RWPE2 (cell line): ENCODE data around the gene AKAP13.

Experiments used
- ATAC-seq: fragments of 200-7000 bp; cut with Tn5 transposase; 3 replicates; pipeline ENCODE4 v1.9.1; 2021; ENCODE audit warnings: low read depth
- DNase-seq: peaks from one replicate; pipeline ENCODE4 v3.0.0-alpha.2; 2020; ENCODE audit warnings: low spot score
- H3K27ac ChIP-seq: fragments of 450-650 bp; 2 replicates; pipeline ENCODE4 v1.5.1; 2017; ENCODE audit warnings: mild to moderate bottlenecking; ENCODE audit not compliant: poor library complexity, severe bottlenecking
- H3K27me3 ChIP-seq: fragments of 250-450 bp; sonication (Bioruptor Pico); 2 replicates; pipeline ENCODE4 v1.5.1; 2021; ENCODE audit warnings: mild to moderate bottlenecking, moderate library complexity; ENCODE audit not compliant: insufficient read depth, poor library complexity, severe bottlenecking
- H3K36me3 ChIP-seq: fragments of 250-450 bp; sonication (Bioruptor Pico); 2 replicates; pipeline ENCODE4 v1.5.1; 2020; ENCODE audit warnings: low read depth, mild to moderate bottlenecking, moderate library complexity
- H3K4me1 ChIP-seq: fragments of 250-450 bp; sonication (Bioruptor Pico); 2 replicates; pipeline ENCODE4 v1.5.1; 2021; ENCODE audit warnings: mild to moderate bottlenecking, moderate library complexity; ENCODE audit not compliant: insufficient read depth, poor library complexity, severe bottlenecking
- H3K4me3 ChIP-seq: fragments of 250-450 bp; sonication (Bioruptor Pico); 2 replicates; pipeline ENCODE4 v1.5.1; 2021; ENCODE audit warnings: mild to moderate bottlenecking, moderate library complexity; ENCODE audit not compliant: severe bottlenecking
- H3K9me3 ChIP-seq: fragments of 250-450 bp; sonication (Bioruptor Pico); 2 replicates; pipeline ENCODE4 v1.5.1; 2021; ENCODE audit warnings: mild to moderate bottlenecking, moderate library complexity; ENCODE audit not compliant: severe bottlenecking
- TF ChIP-seq, protein P1 (sequence below): fragments of 450-650 bp; IDR thresholded peaks from one replicate; pipeline ENCODE4 v1.5.1; 2017; ENCODE audit warnings: mild to moderate bottlenecking, moderate library complexity; ENCODE audit not compliant: poor library complexity, severe bottlenecking

AKAP13 gene

GRCh38 chr15:85576392-85576791 lies 196.0 kb downstream of the AKAP13 start:
- TF ChIP-seq, protein P1, sequence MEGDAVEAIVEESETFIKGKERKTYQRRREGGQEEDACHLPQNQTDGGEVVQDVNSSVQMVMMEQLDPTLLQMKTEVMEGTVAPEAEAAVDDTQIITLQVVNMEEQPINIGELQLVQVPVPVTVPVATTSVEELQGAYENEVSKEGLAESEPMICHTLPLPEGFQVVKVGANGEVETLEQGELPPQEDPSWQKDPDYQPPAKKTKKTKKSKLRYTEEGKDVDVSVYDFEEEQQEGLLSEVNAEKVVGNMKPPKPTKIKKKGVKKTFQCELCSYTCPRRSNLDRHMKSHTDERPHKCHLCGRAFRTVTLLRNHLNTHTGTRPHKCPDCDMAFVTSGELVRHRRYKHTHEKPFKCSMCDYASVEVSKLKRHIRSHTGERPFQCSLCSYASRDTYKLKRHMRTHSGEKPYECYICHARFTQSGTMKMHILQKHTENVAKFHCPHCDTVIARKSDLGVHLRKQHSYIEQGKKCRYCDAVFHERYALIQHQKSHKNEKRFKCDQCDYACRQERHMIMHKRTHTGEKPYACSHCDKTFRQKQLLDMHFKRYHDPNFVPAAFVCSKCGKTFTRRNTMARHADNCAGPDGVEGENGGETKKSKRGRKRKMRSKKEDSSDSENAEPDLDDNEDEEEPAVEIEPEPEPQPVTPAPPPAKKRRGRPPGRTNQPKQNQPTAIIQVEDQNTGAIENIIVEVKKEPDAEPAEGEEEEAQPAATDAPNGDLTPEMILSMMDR: no peak
- no peaks in the 10 kb centered on the region for H3K9me3 ChIP-seq
- H3K27me3 ChIP-seq: no peaks in the 10 kb centered on the region
- DNase-seq: no peak
- H3K4me3 ChIP-seq: no peak overlapping the region
- no peaks in the 10 kb centered on the region for H3K4me1 ChIP-seq
- ATAC-seq: no peak
- H3K36me3 ChIP-seq: peaks cover 50% of the 10 kb centered on the region
- no peak overlapping the region for H3K27ac ChIP-seq

DNA sequence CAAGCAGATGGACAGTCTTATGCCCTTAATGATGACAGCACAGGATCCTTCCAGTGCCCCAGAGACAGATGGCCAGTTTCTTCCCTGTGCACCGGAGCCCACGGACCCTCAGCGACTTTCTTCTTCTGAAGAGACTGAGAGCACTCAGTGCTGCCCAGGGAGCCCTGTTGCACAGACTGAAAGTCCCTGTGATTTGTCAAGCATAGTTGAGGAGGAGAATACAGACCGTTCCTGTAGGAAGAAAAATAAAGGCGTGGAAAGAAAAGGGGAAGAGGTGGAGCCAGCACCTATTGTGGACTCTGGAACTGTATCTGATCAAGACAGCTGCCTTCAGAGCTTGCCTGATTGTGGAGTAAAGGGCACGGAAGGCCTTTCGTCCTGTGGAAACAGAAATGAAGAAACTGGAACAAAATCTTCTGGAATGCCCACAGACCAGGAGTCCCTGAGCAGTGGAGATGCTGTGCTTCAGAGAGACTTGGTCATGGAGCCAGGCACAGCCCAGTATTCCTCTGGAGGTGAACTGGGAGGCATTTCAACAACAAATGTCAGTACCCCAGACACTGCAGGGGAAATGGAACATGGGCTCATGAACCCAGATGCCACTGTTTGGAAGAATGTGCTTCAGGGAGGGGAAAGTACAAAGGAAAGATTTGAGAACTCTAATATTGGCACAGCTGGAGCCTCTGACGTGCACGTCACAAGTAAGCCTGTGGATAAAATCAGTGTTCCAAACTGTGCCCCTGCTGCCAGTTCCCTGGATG lies 198.7 kb downstream of the AKAP13 start:
- DNase-seq: no peak

GRCh38 chr15:85579957-85580694 lies 199.7 kb downstream of the AKAP13 start:
- ATAC-seq: no peak
- no peak overlapping the region for H3K27ac ChIP-seq
- DNase-seq: no peak
- peaks cover 59% of the 10 kb centered on the region for H3K36me3 ChIP-seq
- no peaks in the 10 kb centered on the region for H3K27me3 ChIP-seq
- H3K9me3 ChIP-seq: no peaks in the 10 kb centered on the region
- peaks cover 13% of the 10 kb centered on the region for H3K4me1 ChIP-seq
- TF ChIP-seq, protein P1: no peak
- no peak overlapping the region for H3K4me3 ChIP-seq

More for the DNA sequence above, 198.7 kb downstream of the AKAP13 start:
- peaks cover 10% of the 10 kb centered on the region for H3K4me1 ChIP-seq
- peaks cover 58% of the 10 kb centered on the region for H3K36me3 ChIP-seq
- ATAC-seq: no peak
- H3K27me3 ChIP-seq: no peaks in the 10 kb centered on the region
- TF ChIP-seq, protein P1: no peak
- no peaks in the 10 kb centered on the region for H3K9me3 ChIP-seq
- no peak overlapping the region for H3K4me3 ChIP-seq
- no peak overlapping the region for H3K27ac ChIP-seq

DNA sequence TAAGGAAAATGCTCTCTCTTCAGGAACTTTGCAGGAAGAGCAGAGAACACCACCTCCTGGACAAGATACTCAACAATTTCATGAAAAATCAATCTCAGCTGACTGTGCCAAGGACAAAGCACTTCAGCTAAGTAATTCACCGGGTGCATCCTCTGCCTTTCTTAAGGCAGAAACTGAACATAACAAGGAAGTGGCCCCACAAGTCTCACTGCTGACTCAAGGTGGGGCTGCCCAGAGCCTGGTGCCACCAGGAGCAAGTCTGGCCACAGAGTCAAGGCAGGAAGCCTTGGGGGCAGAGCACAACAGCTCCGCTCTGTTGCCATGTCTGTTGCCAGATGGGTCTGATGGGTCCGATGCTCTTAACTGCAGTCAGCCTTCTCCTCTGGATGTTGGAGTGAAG lies 200.5 kb downstream of the AKAP13 start:
- TF ChIP-seq, protein P1: no peak
- no peaks in the 10 kb centered on the region for H3K9me3 ChIP-seq
- H3K27ac ChIP-seq: no peak overlapping the region
- H3K27me3 ChIP-seq: no peaks in the 10 kb centered on the region
- peaks cover 13% of the 10 kb centered on the region for H3K4me1 ChIP-seq
- H3K36me3 ChIP-seq: peaks cover 59% of the 10 kb centered on the region
- H3K4me3 ChIP-seq: no peak overlapping the region
- no peak for ATAC-seq
- DNase-seq: no peak

- H3K9me3 ChIP-seq: no peaks in the 10 kb centered on the region
- no peak for ATAC-seq
- peaks cover 13% of the 10 kb centered on the region for H3K4me1 ChIP-seq
- H3K27ac ChIP-seq: no peak overlapping the region
- TF ChIP-seq, protein P1: no peak
- H3K27me3 ChIP-seq: no peaks in the 10 kb centered on the region
- peaks cover 53% of the 10 kb centered on the region for H3K36me3 ChIP-seq
- no peak overlapping the region for H3K4me3 ChIP-seq
- no peak for DNase-seq
These were observed 201.1 kb downstream of the AKAP13 start for GRCh38 chr15:85581495-85581894.
